Measurements from ENCODE around the gene SSTR3. TPM values are rescaled to one million over a fixed set of nuclear protein-coding genes. Genes with fewer than 3 reads are reported as not detected.

SSTR3 gene
- total and polyA plus RNA-seq, 9 of the 15 experiments (the other 6 are each of a cell fraction or from before 2014, with no cell fraction given): 0.03 TPM; not detected in 8

DNA sequence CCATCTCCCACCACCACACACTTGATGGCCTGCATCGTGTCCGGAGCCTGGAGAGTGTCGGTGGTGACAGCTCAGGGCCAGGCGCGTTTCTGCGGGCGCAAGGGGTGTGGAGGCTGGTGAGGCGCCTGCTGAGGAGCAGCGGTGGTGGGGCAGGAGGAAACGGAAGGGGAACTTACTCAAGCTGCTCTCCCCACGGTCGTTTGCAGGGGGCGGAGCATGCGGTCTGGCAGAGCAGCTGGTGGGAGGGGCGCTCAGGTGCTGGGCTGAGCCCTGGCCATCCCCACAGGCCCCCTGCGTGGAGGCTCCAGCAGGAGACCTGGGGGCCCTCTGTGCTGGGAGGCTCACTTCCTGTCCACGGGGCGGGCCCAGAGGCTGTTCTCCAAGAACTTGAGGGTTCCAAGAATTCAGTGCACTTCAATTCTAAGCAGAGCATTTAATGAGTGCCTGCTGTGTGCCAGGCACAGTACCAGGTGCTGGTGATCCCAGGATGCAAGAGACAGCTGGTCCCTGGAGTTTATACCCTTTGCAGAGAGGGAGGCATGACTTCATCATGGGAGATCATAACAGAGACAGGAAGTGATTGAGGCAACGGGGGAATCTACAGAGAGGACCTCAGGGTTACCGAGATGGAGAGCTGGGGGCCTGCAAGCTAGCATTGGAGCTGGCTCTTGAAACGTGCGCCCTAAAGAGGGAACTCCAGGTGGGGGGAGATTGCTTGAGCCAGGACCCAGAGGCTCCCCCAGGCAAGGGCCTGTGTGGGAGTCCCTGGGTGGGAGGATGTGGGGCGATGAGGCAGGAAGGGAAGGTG is 32.0 kb upstream of the SSTR3 start, which contains the start of gene RAC2 (continued):
- TF ChIP-seq, protein P1, sequence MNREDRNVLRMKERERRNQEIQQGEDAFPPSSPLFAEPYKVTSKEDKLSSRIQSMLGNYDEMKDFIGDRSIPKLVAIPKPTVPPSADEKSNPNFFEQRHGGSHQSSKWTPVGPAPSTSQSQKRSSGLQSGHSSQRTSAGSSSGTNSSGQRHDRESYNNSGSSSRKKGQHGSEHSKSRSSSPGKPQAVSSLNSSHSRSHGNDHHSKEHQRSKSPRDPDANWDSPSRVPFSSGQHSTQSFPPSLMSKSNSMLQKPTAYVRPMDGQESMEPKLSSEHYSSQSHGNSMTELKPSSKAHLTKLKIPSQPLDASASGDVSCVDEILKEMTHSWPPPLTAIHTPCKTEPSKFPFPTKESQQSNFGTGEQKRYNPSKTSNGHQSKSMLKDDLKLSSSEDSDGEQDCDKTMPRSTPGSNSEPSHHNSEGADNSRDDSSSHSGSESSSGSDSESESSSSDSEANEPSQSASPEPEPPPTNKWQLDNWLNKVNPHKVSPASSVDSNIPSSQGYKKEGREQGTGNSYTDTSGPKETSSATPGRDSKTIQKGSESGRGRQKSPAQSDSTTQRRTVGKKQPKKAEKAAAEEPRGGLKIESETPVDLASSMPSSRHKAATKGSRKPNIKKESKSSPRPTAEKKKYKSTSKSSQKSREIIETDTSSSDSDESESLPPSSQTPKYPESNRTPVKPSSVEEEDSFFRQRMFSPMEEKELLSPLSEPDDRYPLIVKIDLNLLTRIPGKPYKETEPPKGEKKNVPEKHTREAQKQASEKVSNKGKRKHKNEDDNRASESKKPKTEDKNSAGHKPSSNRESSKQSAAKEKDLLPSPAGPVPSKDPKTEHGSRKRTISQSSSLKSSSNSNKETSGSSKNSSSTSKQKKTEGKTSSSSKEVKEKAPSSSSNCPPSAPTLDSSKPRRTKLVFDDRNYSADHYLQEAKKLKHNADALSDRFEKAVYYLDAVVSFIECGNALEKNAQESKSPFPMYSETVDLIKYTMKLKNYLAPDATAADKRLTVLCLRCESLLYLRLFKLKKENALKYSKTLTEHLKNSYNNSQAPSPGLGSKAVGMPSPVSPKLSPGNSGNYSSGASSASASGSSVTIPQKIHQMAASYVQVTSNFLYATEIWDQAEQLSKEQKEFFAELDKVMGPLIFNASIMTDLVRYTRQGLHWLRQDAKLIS (CRISPR knock-in tag; IDR thresholded peaks at IDR 0.05): no peak
- TF ChIP-seq ZNF384 (IDR thresholded peaks at IDR 0.05; ENCODE audit: low read depth, low read length): no peak
- TF ChIP-seq POLR2AphosphoS5 (IDR thresholded peaks at IDR 0.05; ENCODE audit: control insufficient read depth, insufficient read depth, low read depth, low read length): peak; percentile 24; the same call in 1 of the 2 replicates
- TF ChIP-seq, protein P2, sequence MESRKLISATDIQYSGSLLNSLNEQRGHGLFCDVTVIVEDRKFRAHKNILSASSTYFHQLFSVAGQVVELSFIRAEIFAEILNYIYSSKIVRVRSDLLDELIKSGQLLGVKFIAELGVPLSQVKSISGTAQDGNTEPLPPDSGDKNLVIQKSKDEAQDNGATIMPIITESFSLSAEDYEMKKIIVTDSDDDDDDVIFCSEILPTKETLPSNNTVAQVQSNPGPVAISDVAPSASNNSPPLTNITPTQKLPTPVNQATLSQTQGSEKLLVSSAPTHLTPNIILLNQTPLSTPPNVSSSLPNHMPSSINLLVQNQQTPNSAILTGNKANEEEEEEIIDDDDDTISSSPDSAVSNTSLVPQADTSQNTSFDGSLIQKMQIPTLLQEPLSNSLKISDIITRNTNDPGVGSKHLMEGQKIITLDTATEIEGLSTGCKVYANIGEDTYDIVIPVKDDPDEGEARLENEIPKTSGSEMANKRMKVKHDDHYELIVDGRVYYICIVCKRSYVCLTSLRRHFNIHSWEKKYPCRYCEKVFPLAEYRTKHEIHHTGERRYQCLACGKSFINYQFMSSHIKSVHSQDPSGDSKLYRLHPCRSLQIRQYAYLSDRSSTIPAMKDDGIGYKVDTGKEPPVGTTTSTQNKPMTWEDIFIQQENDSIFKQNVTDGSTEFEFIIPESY (CRISPR knock-in tag; IDR thresholded peaks at IDR 0.05): no peak
- TF ChIP-seq, protein P3, sequence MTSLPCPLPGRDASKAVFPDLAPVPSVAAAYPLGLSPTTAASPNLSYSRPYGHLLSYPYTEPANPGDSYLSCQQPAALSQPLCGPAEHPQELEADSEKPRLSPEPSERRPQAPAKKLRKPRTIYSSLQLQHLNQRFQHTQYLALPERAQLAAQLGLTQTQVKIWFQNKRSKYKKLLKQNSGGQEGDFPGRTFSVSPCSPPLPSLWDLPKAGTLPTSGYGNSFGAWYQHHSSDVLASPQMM (CRISPR knock-in tag; IDR thresholded peaks at IDR 0.05): no peak
- no peak for TF ChIP-seq FIP1L1 (IDR thresholded peaks at IDR 0.05; ENCODE audit: low read depth, low read length, poor library complexity, severe bottlenecking)
- TF ChIP-seq NFE2L1 (tag; IDR thresholded peaks at IDR 0.05; ENCODE audit: borderline replicate concordance, low read depth): no peak
- TF ChIP-seq ZNF41 (CRISPR knock-in tag; conservative IDR thresholded peaks at IDR 0.05): no peak
- TF ChIP-seq MCM3 (IDR thresholded peaks at IDR 0.05): no peak
- TF ChIP-seq, protein P4, sequence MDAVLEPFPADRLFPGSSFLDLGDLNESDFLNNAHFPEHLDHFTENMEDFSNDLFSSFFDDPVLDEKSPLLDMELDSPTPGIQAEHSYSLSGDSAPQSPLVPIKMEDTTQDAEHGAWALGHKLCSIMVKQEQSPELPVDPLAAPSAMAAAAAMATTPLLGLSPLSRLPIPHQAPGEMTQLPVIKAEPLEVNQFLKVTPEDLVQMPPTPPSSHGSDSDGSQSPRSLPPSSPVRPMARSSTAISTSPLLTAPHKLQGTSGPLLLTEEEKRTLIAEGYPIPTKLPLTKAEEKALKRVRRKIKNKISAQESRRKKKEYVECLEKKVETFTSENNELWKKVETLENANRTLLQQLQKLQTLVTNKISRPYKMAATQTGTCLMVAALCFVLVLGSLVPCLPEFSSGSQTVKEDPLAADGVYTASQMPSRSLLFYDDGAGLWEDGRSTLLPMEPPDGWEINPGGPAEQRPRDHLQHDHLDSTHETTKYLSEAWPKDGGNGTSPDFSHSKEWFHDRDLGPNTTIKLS (IDR thresholded peaks at IDR 0.05; ENCODE audit: borderline replicate concordance, low read depth): no peak
- no peak for TF ChIP-seq FOXA1 (IDR thresholded peaks at IDR 0.05; ENCODE audit: borderline replicate concordance)
- TF ChIP-seq PYGO2 (tag; IDR thresholded peaks at IDR 0.05): no peak
- TF ChIP-seq, protein P5, sequence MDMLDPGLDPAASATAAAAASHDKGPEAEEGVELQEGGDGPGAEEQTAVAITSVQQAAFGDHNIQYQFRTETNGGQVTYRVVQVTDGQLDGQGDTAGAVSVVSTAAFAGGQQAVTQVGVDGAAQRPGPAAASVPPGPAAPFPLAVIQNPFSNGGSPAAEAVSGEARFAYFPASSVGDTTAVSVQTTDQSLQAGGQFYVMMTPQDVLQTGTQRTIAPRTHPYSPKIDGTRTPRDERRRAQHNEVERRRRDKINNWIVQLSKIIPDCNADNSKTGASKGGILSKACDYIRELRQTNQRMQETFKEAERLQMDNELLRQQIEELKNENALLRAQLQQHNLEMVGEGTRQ (CRISPR knock-in tag; IDR thresholded peaks at IDR 0.05): no peak
- TF ChIP-seq GABPB2 (CRISPR knock-in tag; conservative IDR thresholded peaks at IDR 0.05): no peak
- TF ChIP-seq HMG20A (CRISPR knock-in tag; conservative IDR thresholded peaks at IDR 0.05): no peak
- TF ChIP-seq LCOR (CRISPR knock-in tag; IDR thresholded peaks at IDR 0.05): no peak
- TF ChIP-seq ZNF239 (CRISPR knock-in tag; IDR thresholded peaks at IDR 0.05): no peak
- TF ChIP-seq SMAD2 (IDR thresholded peaks at IDR 0.05; ENCODE audit: low read depth, low read length): no peak

Measured in K562 (cell line).